NCI-H345 (cell line): ENCODE data around the gene KPTN.

Experiments
- DNase-seq: peaks from one replicate; lab custom pipeline; 2025; lab: John Stamatoyannopoulos, UW

The KPTN gene

GRCh38 chr19:47435196-47435595 is 48.8 kb downstream of the KPTN start:
- no peak for DNase-seq

- no peak for DNase-seq
Measured at GRCh38 chr19:47434088-47434487, 49.9 kb downstream of the KPTN start.

GRCh38 chr19:47433121-47433520 is 50.9 kb downstream of the KPTN start:
- DNase-seq, result no peak

- DNase-seq, result no peak
Measured at GRCh38 chr19:47432499-47432898, 51.5 kb downstream of the KPTN start.

- DNase-seq, result no peak
Measured at GRCh38 chr19:47432091-47432490, 51.9 kb downstream of the KPTN start.

GRCh38 chr19:47430041-47430802 is 53.8 kb downstream of the KPTN start:
- no peak for DNase-seq

- no peak for DNase-seq
Measured at GRCh38 chr19:47429140-47429793, 54.8 kb downstream of the KPTN start.

GRCh38 chr19:47428177-47428894 is 55.7 kb downstream of the KPTN start:
- DNase-seq, result peak; percentile 98

- peak; percentile 74 for DNase-seq
Measured at GRCh38 chr19:47427241-47428176, 56.5 kb downstream of the KPTN start.
